ENCODE data around the gene OOSP2. TPM values are rescaled to one million over a fixed set of nuclear protein-coding genes. Genes with fewer than 3 reads are reported as not detected.
"Not testable (repeated sequence)": the region's sequence is repeated elsewhere in the genome, so short reads cannot be mapped to it uniquely, and the experiment has no call there.

Gene OOSP2
- total and polyA plus RNA-seq, 2 donors from 2014 or later, result not detected

GRCh38 chr11:60064111-60064510 is 23.9 kb downstream of the OOSP2 start:
- H3K27me3 ChIP-seq (ENCODE audit: control insufficient read depth, insufficient read depth, low read length), result no peaks in the 10 kb centered on the region
- no peak for FAIRE-seq
- DNase-seq, result no peak
- no peaks in the 10 kb centered on the region for H3K4me1 ChIP-seq (ENCODE audit: control insufficient read depth in 2 of 3, insufficient read depth in 2 of 3, low read depth in 1 of 3, low read length in 3 of 3)
- no peak overlapping the region for H3K9ac ChIP-seq (ENCODE audit: low read length in 3 of 3)
- no peaks in the 10 kb centered on the region for H3K36me3 ChIP-seq (ENCODE audit: control insufficient read depth in 2 of 3, insufficient read depth in 3 of 3, low read length in 3 of 3)
- H3K27ac ChIP-seq (ENCODE audit: low read depth in 2 of 2, low read length in 2 of 2), result no peak overlapping the region
- no peaks in the 10 kb centered on the region for H3K9me3 ChIP-seq (ENCODE audit: control insufficient read depth in 2 of 3, insufficient read depth in 1 of 3, low read length in 3 of 3)
- intact Hi-C loops (cut with DNase I), result no loop called here
- TF ChIP-seq CTCF (IDR thresholded peaks at IDR 0.05; ENCODE audit: borderline replicate concordance, extremely low read depth, insufficient read depth), result no peak
- H3K4me3 ChIP-seq (ENCODE audit: low read length in 3 of 3), result no peak overlapping the region

GRCh38 chr11:60065801-60066200 is 25.6 kb downstream of the OOSP2 start:
- H3K36me3 ChIP-seq (ENCODE audit: control insufficient read depth in 2 of 3, insufficient read depth in 3 of 3, low read length in 3 of 3), result no peaks in the 10 kb centered on the region
- H3K9me3 ChIP-seq (ENCODE audit: control insufficient read depth in 2 of 3, insufficient read depth in 1 of 3, low read length in 3 of 3), result no peaks in the 10 kb centered on the region
- DNase-seq (no peak), FAIRE-seq (no peak)
- intact Hi-C loops (cut with DNase I), result no loop called here
- H3K4me1 ChIP-seq (ENCODE audit: control insufficient read depth in 2 of 3, insufficient read depth in 2 of 3, low read depth in 1 of 3, low read length in 3 of 3), result no peaks in the 10 kb centered on the region
- H3K27me3 ChIP-seq (ENCODE audit: control insufficient read depth, insufficient read depth, low read length), result no peaks in the 10 kb centered on the region
- no peak overlapping the region for H3K9ac ChIP-seq (ENCODE audit: low read length in 3 of 3)
- TF ChIP-seq CTCF (IDR thresholded peaks at IDR 0.05; ENCODE audit: borderline replicate concordance, extremely low read depth, insufficient read depth), result no peak
- H3K27ac ChIP-seq (ENCODE audit: low read depth in 2 of 2, low read length in 2 of 2), result no peak overlapping the region
- H3K4me3 ChIP-seq (ENCODE audit: low read length in 3 of 3), result no peak overlapping the region

GRCh38 chr11:60069450-60069849 is 29.2 kb downstream of the OOSP2 start:
- intact Hi-C loops (cut with DNase I), result no loop called here
- H3K9ac ChIP-seq (ENCODE audit: low read length in 3 of 3), result no peak overlapping the region
- H3K4me1 ChIP-seq (ENCODE audit: control insufficient read depth in 2 of 3, insufficient read depth in 2 of 3, low read depth in 1 of 3, low read length in 3 of 3), result no peaks in the 10 kb centered on the region
- TF ChIP-seq CTCF (IDR thresholded peaks at IDR 0.05; ENCODE audit: borderline replicate concordance, extremely low read depth, insufficient read depth), result no peak
- no peaks in the 10 kb centered on the region for H3K36me3 ChIP-seq (ENCODE audit: control insufficient read depth in 2 of 3, insufficient read depth in 3 of 3, low read length in 3 of 3)
- H3K27ac ChIP-seq (ENCODE audit: low read depth in 2 of 2, low read length in 2 of 2), result no peak overlapping the region
- no peak overlapping the region for H3K4me3 ChIP-seq (ENCODE audit: low read length in 3 of 3)
- H3K27me3 ChIP-seq (ENCODE audit: control insufficient read depth, insufficient read depth, low read length), result no peaks in the 10 kb centered on the region
- DNase-seq, result no peak
- FAIRE-seq, result no peak
- no peaks in the 10 kb centered on the region for H3K9me3 ChIP-seq (ENCODE audit: control insufficient read depth in 2 of 3, insufficient read depth in 1 of 3, low read length in 3 of 3)

GRCh38 chr11:60071644-60072043 is 31.4 kb downstream of the OOSP2 start:
- H3K4me3 ChIP-seq (ENCODE audit: low read length in 3 of 3); H3K36me3 ChIP-seq (ENCODE audit: control insufficient read depth in 2 of 3, insufficient read depth in 3 of 3, low read length in 3 of 3); H3K9me3 ChIP-seq (ENCODE audit: control insufficient read depth in 2 of 3, insufficient read depth in 1 of 3, low read length in 3 of 3); H3K4me1 ChIP-seq (ENCODE audit: control insufficient read depth in 2 of 3, insufficient read depth in 2 of 3, low read depth in 1 of 3, low read length in 3 of 3); intact Hi-C loops (cut with DNase I); H3K27ac ChIP-seq (ENCODE audit: low read depth in 2 of 2, low read length in 2 of 2); H3K27me3 ChIP-seq (ENCODE audit: control insufficient read depth, insufficient read depth, low read length); H3K9ac ChIP-seq (ENCODE audit: low read length in 3 of 3); FAIRE-seq: not testable (repeated sequence)
- peak in 1 of 5 donors; percentile 8 for DNase-seq
